ENCODE measurements around the gene KIF26B. TPM values are rescaled to one million over a fixed set of nuclear protein-coding genes. Genes with fewer than 3 reads are reported as not detected.

The KIF26B gene
- total RNA-seq, 1 donor from 2014 or later, result 0.49 TPM

- no peaks in the 10 kb centered on the region for H3K4me1 ChIP-seq
- no peak overlapping the region for H3K4me3 ChIP-seq
- no peak for DNase-seq (ENCODE audit: extremely low spot score in 2 of 2)
- H3K9me3 ChIP-seq, result no peaks in the 10 kb centered on the region
- no peak overlapping the region for H3K27ac ChIP-seq
- H3K27me3 ChIP-seq, result no peaks in the 10 kb centered on the region
- intact Hi-C loops (cut with DNase I), result no loop called here
- H3K36me3 ChIP-seq, result no peaks in the 10 kb centered on the region
- TF ChIP-seq POLR2A (IDR thresholded peaks at IDR 0.05), result no peak
- no peak for TF ChIP-seq POLR2AphosphoS5 (IDR thresholded peaks at IDR 0.05; ENCODE audit: insufficient read depth in 1 of 2, low read depth in 1 of 2)
- no peak for TF ChIP-seq CTCF (IDR thresholded peaks at IDR 0.05)
Measured at GRCh38 chr1:245197911-245198379, 43.2 kb downstream of the KIF26B start.

GRCh38 chr1:245198748-245199516 is 44.1 kb downstream of the KIF26B start:
- Histone ChIP-seq H3K9me3 (no peaks in the 10 kb centered on the region), H3K27ac (no peak overlapping the region), H3K4me3 (no peak overlapping the region), H3K27me3 (no peaks in the 10 kb centered on the region), H3K36me3 (no peaks in the 10 kb centered on the region), H3K4me1 (no peaks in the 10 kb centered on the region)
- DNase-seq (ENCODE audit: extremely low spot score in 2 of 2), result no peak
- no peak for TF ChIP-seq POLR2AphosphoS5 (IDR thresholded peaks at IDR 0.05; ENCODE audit: insufficient read depth in 1 of 2, low read depth in 1 of 2)
- intact Hi-C loops (cut with DNase I), result no loop called here

GRCh38 chr1:245200146-245200545 is 45.4 kb downstream of the KIF26B start:
- Histone ChIP-seq H3K9me3 (no peaks in the 10 kb centered on the region), H3K4me1 (no peaks in the 10 kb centered on the region), H3K4me3 (no peak overlapping the region), H3K27ac (no peak overlapping the region), H3K27me3 (no peaks in the 10 kb centered on the region), H3K36me3 (no peaks in the 10 kb centered on the region)
- no peak for DNase-seq (ENCODE audit: extremely low spot score in 2 of 2)
- TF ChIP-seq POLR2AphosphoS5 (IDR thresholded peaks at IDR 0.05; ENCODE audit: insufficient read depth in 1 of 2, low read depth in 1 of 2), result no peak
- no peak for TF ChIP-seq CTCF (IDR thresholded peaks at IDR 0.05)
- no peak for TF ChIP-seq POLR2A (IDR thresholded peaks at IDR 0.05)
- intact Hi-C loops (cut with DNase I), result no loop called here

GRCh38 chr1:245201201-245201600 is 46.4 kb downstream of the KIF26B start:
- no peaks in the 10 kb centered on the region for H3K4me1 ChIP-seq
- DNase-seq (ENCODE audit: extremely low spot score in 2 of 2), result no peak
- H3K27ac ChIP-seq, result no peak overlapping the region
- intact Hi-C loops (cut with DNase I), result no loop called here
- no peaks in the 10 kb centered on the region for H3K27me3 ChIP-seq
- no peaks in the 10 kb centered on the region for H3K9me3 ChIP-seq
- no peak overlapping the region for H3K4me3 ChIP-seq
- H3K36me3 ChIP-seq, result no peaks in the 10 kb centered on the region
- TF ChIP-seq CTCF (IDR thresholded peaks at IDR 0.05) (no peak), POLR2AphosphoS5 (IDR thresholded peaks at IDR 0.05; ENCODE audit: insufficient read depth in 1 of 2, low read depth in 1 of 2) (no peak), POLR2A (IDR thresholded peaks at IDR 0.05) (no peak)

GRCh38 chr1:245201827-245202226 is 47.0 kb downstream of the KIF26B start:
- no peak for DNase-seq (ENCODE audit: extremely low spot score in 2 of 2)
- H3K9me3 ChIP-seq, result peaks cover 2% of the 10 kb centered on the region
- TF ChIP-seq POLR2A (IDR thresholded peaks at IDR 0.05), result no peak
- no peak for TF ChIP-seq CTCF (IDR thresholded peaks at IDR 0.05)
- no peak for TF ChIP-seq POLR2AphosphoS5 (IDR thresholded peaks at IDR 0.05; ENCODE audit: insufficient read depth in 1 of 2, low read depth in 1 of 2)
- H3K27me3 ChIP-seq, result no peaks in the 10 kb centered on the region
- H3K4me1 ChIP-seq, result no peaks in the 10 kb centered on the region
- no peak overlapping the region for H3K4me3 ChIP-seq
- no peaks in the 10 kb centered on the region for H3K36me3 ChIP-seq
- intact Hi-C loops (cut with DNase I), result no loop called here
- H3K27ac ChIP-seq, result no peak overlapping the region
